ENCODE data around the gene PAPPA2. TPM values are rescaled to one million over a fixed set of nuclear protein-coding genes. Genes with fewer than 3 reads are reported as not detected.

PAPPA2 gene
- total and polyA plus RNA-seq, 11 donors: 0.04 to 1.5 (median 0.38) TPM

DNA sequence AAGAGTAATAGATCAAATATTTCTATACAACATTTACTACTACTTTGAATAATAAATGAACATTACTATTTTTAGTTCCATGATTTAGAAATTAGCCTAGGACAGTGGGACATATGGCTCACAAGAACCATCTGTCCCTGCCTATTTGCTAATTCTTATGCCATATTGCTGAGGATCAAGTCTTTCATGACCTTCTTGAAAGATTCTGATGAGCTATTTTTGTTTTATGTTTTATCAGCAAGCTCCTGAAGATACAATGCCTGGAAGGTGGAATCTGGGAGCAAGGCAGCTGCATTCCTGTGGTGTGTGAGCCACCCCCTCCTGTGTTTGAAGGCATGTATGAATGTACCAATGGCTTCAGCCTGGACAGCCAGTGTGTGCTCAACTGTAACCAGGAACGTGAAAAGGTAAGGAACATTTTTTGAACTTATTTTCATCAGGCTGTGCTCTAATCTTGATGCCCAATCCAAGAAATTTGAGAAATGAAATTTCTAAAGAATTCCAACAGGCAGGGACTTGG lies 326.7 kb downstream of the PAPPA2 start:
- Histone ChIP-seq H3K4me1 (peaks cover 0 to 22% (median 0%) of the 10 kb centered on the region in 12 donors), H3K36me3 (no peaks in the 10 kb centered on the region), H3K4me3 (no peak overlapping the region), H3K9me3 (no peaks in the 10 kb centered on the region), H3K27me3 (no peaks in the 10 kb centered on the region), H3K27ac (peak overlapping the region in 1 of 12 donors; percentile 46)
- WGBS, 4 donors: 39 to 45% (median 42%) methylated on average over 1 of the region's 1 CpG
- no peak for TF ChIP-seq POLR2A (IDR thresholded peaks at IDR 0.05)
- TF ChIP-seq, protein P1, sequence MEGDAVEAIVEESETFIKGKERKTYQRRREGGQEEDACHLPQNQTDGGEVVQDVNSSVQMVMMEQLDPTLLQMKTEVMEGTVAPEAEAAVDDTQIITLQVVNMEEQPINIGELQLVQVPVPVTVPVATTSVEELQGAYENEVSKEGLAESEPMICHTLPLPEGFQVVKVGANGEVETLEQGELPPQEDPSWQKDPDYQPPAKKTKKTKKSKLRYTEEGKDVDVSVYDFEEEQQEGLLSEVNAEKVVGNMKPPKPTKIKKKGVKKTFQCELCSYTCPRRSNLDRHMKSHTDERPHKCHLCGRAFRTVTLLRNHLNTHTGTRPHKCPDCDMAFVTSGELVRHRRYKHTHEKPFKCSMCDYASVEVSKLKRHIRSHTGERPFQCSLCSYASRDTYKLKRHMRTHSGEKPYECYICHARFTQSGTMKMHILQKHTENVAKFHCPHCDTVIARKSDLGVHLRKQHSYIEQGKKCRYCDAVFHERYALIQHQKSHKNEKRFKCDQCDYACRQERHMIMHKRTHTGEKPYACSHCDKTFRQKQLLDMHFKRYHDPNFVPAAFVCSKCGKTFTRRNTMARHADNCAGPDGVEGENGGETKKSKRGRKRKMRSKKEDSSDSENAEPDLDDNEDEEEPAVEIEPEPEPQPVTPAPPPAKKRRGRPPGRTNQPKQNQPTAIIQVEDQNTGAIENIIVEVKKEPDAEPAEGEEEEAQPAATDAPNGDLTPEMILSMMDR (IDR thresholded peaks at IDR 0.05): no peak
- no peak for ATAC-seq
- intact Hi-C loops (cut with DNase I): no loop called here
- DNase-seq: no peak

GRCh38 chr1:176790786-176791185 lies 327.8 kb downstream of the PAPPA2 start:
- ATAC-seq: no peak
- Histone ChIP-seq H3K36me3 (no peaks in the 10 kb centered on the region), H3K4me3 (no peak overlapping the region), H3K27me3 (no peaks in the 10 kb centered on the region), H3K27ac (peak overlapping the region in 1 of 12 donors; percentile 46), H3K9me3 (no peaks in the 10 kb centered on the region), H3K4me1 (peaks cover 0 to 21% (median 0%) of the 10 kb centered on the region in 12 donors)
- TF ChIP-seq, protein P1 (IDR thresholded peaks at IDR 0.05): no peak
- no peak for TF ChIP-seq POLR2A (IDR thresholded peaks at IDR 0.05)
- 34 to 43% (median 38%) methylated on average over 3 of the region's 3 CpGs for WGBS, 4 donors
- intact Hi-C loops (cut with DNase I): no loop called here
- no peak for DNase-seq

GRCh38 chr1:176791906-176792305 lies 328.9 kb downstream of the PAPPA2 start:
- Histone ChIP-seq H3K36me3 (no peaks in the 10 kb centered on the region), H3K9me3 (no peaks in the 10 kb centered on the region), H3K4me1 (peaks cover 0 to 14% (median 0%) of the 10 kb centered on the region in 12 donors), H3K27me3 (no peaks in the 10 kb centered on the region), H3K4me3 (no peak overlapping the region), H3K27ac (no peak overlapping the region)
- intact Hi-C loops (cut with DNase I): no loop called here
- no peak for ATAC-seq
- TF ChIP-seq POLR2A (IDR thresholded peaks at IDR 0.05): no peak
- TF ChIP-seq, protein P1 (IDR thresholded peaks at IDR 0.05): no peak
- WGBS, 4 donors: 91 to 96% (median 93%) methylated on average over 3 of the region's 3 CpGs
- no peak for DNase-seq

DNA sequence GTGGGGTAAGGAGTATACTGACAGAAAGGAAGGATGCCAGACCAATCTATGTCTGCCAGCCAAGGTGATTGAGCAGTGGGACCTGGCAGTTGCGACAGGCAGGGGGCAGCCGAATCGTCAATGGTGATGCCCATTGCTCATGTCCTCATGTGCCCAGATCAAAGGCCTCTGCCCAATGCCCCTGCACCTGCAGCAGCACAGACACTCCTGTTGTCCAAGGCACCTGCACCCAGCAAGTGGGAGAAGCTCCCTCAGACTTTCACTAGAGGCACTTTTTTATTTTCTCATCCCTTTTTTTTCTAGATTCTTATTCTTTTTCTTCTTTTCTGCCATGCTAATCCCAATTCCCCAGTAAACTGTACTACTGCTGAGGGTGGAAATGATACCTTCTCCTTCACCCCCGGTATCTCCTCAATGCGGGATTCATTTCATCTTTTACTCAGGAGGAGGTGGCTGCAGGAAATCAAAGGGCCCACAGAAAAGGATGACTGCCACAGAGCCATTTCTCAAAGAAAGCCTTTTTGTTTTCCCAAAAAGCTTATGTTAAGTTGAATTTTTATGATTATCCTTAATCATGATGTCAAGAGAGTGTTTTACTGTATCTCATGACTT lies 332.0 kb downstream of the PAPPA2 start:
- ATAC-seq (no peak), DNase-seq (no peak)
- Histone ChIP-seq H3K4me1 (peaks cover 0 to 8% (median 0%) of the 10 kb centered on the region in 12 donors), H3K9me3 (no peaks in the 10 kb centered on the region), H3K4me3 (no peak overlapping the region), H3K27me3 (no peaks in the 10 kb centered on the region), H3K27ac (no peak overlapping the region), H3K36me3 (no peaks in the 10 kb centered on the region)
- TF ChIP-seq, protein P1 (IDR thresholded peaks at IDR 0.05): no peak
- no peak for TF ChIP-seq POLR2A (IDR thresholded peaks at IDR 0.05)
- intact Hi-C loops (cut with DNase I): no loop called here
- 81 to 92% (median 90%) methylated on average over 5 of the region's 5 CpGs for WGBS, 4 donors
